Measurements from ENCODE around the gene TRAM2.

The TRAM2 gene

DNA sequence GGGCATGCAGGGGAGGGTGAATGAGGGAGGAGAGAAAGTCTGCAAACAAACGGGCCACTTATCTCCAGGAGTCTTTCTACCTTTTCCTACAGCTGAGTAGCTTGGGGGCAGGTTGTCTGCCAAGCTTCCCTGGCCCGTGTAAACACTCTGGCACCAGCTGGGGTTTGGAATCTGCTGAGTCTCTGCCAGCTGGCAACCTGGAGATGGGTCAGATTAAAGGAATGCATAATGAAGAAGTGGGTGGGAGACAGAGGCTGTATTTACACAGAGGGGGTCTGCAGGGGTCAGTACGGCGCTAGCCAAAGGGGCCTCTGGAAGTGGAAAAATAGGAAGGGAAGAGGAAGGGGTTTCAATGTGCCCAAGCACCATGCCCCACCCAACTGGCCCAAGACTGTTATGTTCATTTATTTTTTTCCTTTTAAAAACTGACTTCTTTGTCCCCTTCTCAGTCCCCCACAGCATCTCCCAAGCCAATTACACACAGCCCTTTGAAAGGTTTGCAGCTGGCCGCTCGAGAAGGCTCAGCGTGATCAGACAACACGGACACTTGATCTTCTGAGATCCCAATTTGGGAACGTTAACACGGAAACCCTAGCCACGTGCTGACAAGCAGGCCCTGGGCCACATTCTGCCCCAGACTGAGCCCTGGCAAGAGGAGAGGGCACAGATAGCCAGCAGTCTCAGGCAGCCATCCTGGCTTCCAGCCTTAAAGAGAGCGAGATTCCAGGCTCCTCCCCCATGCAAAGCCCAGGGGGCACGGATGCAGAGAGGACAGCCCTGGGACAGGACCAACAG is 25.2 kb downstream of the TRAM2 start:
- DNase-seq (ENCODE audit: insufficient read length, low spot score) (peak; percentile 71), FAIRE-seq (peak; percentile 6)
- no peak for TF ChIP-seq POLR2A (IDR thresholded peaks at IDR 0.05; ENCODE audit: low read depth, low read length)

DNA sequence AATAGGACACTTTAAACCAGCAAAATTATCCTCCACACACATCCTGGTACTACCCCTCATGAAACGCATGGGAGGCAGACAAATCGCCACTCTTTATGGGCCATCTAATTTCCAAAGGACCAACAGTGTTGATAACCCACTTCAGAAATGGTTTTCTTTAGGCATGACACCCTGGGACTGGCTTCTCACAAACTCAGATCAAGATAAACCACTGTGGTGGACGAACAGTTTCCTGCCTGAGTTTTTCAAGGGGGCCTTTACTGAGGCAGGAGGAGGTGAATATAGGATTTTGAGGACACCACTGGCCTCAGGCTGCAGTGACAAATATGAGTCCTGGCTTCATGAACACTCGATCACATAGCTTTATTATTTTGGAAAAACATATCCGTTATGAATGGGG is 26.0 kb downstream of the TRAM2 start:
- FAIRE-seq, result no peak
- no peak for DNase-seq (ENCODE audit: insufficient read length, low spot score)
- TF ChIP-seq POLR2A (IDR thresholded peaks at IDR 0.05; ENCODE audit: low read depth, low read length), result no peak

GRCh38 chr6:52550014-52550575 is 26.8 kb downstream of the TRAM2 start:
- DNase-seq (ENCODE audit: insufficient read length, low spot score) (no peak), FAIRE-seq (no peak)
- no peak for TF ChIP-seq POLR2A (IDR thresholded peaks at IDR 0.05; ENCODE audit: low read depth, low read length)

GRCh38 chr6:52549428-52549827 is 27.4 kb downstream of the TRAM2 start:
- no peak for TF ChIP-seq POLR2A (IDR thresholded peaks at IDR 0.05; ENCODE audit: low read depth, low read length)
- DNase-seq (ENCODE audit: insufficient read length, low spot score), result no peak
- FAIRE-seq, result no peak

DNA sequence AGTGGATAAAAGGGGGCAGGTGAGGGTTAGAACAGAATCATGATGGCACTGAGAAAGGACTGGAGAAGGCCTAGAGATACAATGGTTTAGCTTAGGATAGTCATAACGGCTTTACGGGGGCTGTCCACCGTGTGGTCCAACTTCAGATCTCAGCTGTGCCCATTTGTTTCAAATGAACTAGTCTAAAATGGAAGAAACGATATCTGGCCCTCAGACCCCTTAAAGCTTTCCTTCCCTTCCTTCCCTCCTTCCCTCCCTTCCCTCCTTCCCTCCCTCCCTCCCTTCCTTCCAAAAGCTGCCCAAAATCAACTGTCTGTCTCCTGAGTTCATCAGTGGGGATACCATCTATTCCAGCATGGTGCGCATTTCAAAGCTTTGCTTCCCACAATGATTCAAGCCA is 27.9 kb downstream of the TRAM2 start:
- DNase-seq (ENCODE audit: insufficient read length, low spot score), result no peak
- FAIRE-seq, result no peak
- no peak for TF ChIP-seq POLR2A (IDR thresholded peaks at IDR 0.05; ENCODE audit: low read depth, low read length)

GRCh38 chr6:52548353-52548713 is 28.5 kb downstream of the TRAM2 start:
- TF ChIP-seq POLR2A (IDR thresholded peaks at IDR 0.05; ENCODE audit: low read depth, low read length), result no peak
- no peak for DNase-seq (ENCODE audit: insufficient read length, low spot score)
- no peak for FAIRE-seq

DNA sequence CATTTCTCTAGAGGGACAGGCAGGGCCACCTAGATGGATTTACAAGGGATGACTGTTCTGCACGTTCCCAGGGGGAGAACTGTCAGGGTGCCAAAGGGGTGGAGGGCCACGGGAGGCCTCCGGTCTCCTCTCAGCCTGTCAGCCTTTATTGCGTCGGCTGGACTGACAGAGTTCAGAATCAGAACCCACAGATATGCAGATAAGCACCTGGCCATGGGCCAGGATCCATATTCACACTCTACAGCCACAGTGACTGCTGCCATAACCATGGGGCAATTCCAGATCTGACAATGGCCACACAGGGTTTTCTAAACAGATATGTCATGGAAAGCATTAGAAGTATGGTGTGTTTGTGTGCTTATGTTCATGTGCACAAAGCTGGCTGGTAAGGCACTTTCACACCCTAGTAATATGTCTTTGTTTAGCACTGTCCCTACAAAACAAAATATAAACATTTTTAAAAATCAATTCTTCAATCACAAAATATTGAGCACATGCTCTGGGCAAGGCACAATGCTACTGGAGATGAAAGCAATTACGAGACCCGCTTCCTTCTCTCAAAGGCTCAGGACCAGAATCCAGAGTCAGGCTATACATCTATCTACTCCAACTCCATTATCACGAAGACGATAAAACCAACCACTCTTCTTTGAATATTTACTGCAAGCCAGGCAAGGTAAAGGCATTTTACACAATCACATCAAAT is 29.1 kb downstream of the TRAM2 start:
- no peak for DNase-seq (ENCODE audit: insufficient read length, low spot score)
- TF ChIP-seq POLR2A (IDR thresholded peaks at IDR 0.05; ENCODE audit: low read depth, low read length), result no peak

DNA sequence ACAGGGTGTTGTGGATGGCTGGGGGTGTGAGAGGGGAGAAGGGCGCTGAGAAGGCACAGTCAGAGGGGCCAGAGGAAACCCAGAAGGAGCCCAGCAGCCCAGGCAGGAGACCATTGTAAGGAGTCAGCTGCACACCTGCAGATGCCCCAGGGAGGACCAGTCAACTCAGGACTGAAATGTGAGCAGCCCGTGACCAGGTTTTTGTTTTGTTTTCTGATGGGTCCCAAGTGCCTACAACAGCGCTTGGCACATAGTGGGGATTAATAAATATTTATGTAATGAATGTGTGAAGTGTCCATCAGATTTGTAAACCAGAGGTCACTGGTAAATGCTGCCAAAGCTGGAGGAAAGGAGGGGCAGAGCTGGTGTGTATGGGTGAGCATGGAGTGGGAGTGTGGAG is 30.2 kb downstream of the TRAM2 start:
- DNase-seq (ENCODE audit: insufficient read length, low spot score), result no peak
- no peak for FAIRE-seq
- TF ChIP-seq POLR2A (IDR thresholded peaks at IDR 0.05; ENCODE audit: low read depth, low read length), result no peak

More for the DNA sequence above, 29.1 kb downstream of the TRAM2 start:
- FAIRE-seq, result no peak

GRCh38 chr6:52546192-52546591 is 30.7 kb downstream of the TRAM2 start:
- no peak for FAIRE-seq
- DNase-seq (ENCODE audit: insufficient read length, low spot score), result no peak
- TF ChIP-seq POLR2A (IDR thresholded peaks at IDR 0.05; ENCODE audit: low read depth, low read length), result no peak

DNA sequence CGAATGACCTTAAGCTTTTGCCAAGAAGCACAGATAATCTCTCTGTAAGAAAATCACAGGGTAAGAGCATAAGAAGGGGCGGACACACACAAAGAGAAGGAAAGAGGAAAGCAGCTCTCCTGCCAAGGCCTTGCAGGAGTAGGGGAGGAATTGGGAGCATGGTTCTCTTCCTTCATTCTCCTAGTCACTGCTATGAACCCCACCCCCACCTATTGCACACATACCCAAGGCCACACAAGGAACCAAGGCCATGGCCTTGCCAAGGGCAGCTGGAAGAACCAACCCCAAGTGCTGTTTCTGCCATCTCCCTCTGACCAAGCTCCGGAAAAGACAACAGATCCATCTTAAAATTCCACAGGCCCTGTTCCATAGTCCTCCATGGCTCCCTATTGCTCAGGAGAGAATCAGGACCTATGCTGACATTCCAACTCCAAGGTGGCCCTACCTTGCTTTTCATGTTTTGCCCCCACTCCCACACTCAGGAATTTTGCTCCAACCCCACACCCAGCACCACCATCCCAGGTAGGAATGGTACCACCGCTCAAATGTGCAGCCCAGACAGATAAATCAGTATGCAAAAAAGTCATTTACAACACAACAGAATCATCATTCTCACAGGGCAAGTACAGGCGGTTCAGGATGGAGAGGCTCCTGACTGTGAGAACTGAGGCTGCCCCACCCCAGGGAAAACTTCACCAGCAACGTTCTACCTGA is 31.3 kb downstream of the TRAM2 start:
- no peak for FAIRE-seq
- no peak for TF ChIP-seq POLR2A (IDR thresholded peaks at IDR 0.05; ENCODE audit: low read depth, low read length)
- DNase-seq (ENCODE audit: insufficient read length, low spot score), result no peak

DNA sequence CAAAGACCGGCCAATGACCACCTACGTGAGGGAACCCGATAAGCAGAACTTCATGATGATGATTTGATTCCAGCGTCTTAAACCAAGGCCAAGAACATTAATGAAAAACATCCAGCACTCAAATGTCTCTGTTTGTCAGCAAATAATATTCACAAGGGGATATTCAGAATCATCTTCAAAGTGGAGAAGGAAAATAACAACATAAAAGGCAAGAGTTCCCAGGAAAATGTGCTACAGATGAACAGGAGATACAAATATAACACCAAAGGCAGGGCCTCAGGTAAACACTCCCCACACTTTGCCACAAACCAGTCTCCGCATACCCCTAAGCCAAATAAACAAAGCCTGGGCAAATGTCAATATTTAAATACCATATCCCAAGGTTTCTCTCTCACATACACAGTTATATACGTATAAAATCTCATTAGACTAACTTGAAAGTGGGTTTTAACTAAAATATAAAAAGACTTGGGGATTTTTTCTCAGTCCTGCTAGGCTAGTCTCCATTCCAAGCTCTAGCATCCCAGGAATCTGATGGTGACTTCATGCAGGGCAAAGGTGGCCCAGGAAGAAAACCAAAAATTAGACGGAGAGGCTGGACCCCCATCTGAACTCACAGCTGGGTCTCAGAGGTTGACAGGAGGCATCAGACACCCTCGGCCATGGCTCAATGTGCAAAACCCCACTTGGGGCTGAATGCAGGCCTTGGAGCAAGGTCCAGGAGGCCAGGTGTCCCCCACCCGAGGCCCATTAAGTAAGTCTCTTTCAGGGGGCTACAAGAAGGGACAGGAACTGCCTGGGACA is 32.1 kb downstream of the TRAM2 start:
- TF ChIP-seq POLR2A (IDR thresholded peaks at IDR 0.05; ENCODE audit: low read depth, low read length), result no peak
- no peak for DNase-seq (ENCODE audit: insufficient read length, low spot score)

GRCh38 chr6:52543729-52544601 is 32.9 kb downstream of the TRAM2 start:
- no peak for FAIRE-seq
- no peak for DNase-seq (ENCODE audit: insufficient read length, low spot score)
- no peak for TF ChIP-seq POLR2A (IDR thresholded peaks at IDR 0.05; ENCODE audit: low read depth, low read length)

More for the DNA sequence above, 32.1 kb downstream of the TRAM2 start:
- no peak for FAIRE-seq

Data from H54 (cell line).